Body of pancreas (tissue), 4 donors: ENCODE measurements around the gene FBN2. TPM values are rescaled to one million over a fixed set of nuclear protein-coding genes. Genes with fewer than 3 reads are reported as not detected.

Experiments used
- ATAC-seq: fragments of 150-250 bp; one replicate; pipeline ENCODE4 v1.9.1; 2016
- DNase-seq, 4 donors: peaks; one replicate each; pipeline ENCODE4 v3.0.0-alpha.2; 2019
- H3K27ac ChIP-seq, 4 donors: fragments of 200-600 bp; sonication (generic); 1 replicate in 3 of 4; 2 replicates in 1 of 4; pipeline versions ENCODE4 v1.5.1 to v1.6.1; 2016 to 2019; ENCODE audit warnings: mild to moderate bottlenecking in 1 of 4, mixed read lengths in 1 of 4, moderate library complexity in 1 of 4
- H3K27me3 ChIP-seq, 2 donors: fragments of 200-600 bp; sonication (generic); one replicate each; pipeline ENCODE4 v1.6.0; 2016; ENCODE audit warnings: mild to moderate bottlenecking in 1 of 2
- H3K36me3 ChIP-seq, 2 donors: fragments of 200-600 bp; sonication (generic); replicated peaks in 1 of 2; 2 replicates each; pipeline ENCODE4 v1.5.1; 2016; ENCODE audit warnings: low read depth in 2 of 2; ENCODE audit not compliant: insufficient read depth in 1 of 2
- H3K4me1 ChIP-seq: fragments of 200-600 bp; sonication (generic); one replicate; pipeline ENCODE4 v1.6.0; 2016
- H3K4me3 ChIP-seq, 2 donors: fragments of 200-600 bp; sonication (generic); 1 replicate in 1 of 2; 2 replicates in 1 of 2; pipeline ENCODE4 v1.5.1; 2016 to 2019
- H3K9me3 ChIP-seq, 3 donors: fragments of 200-600 bp; sonication (generic); 1 replicate in 2 of 3; 2 replicates in 1 of 3; pipeline ENCODE4 v1.5.1; 2016
- CTCF ChIP-seq, 7 experiments: fragments of 450-650 bp in 4 of 7; fragments of 200-600 bp in 3 of 7; sonication (generic) in 3 of 7; IDR thresholded peaks; one replicate each; pipeline ENCODE4 v1.5.1; 2016 to 2019; ENCODE audit warnings: antibody characterized with exemption in 7 of 7
- POLR2A ChIP-seq, 3 donors: fragments of 450-650 bp; IDR thresholded peaks; one replicate each; pipeline ENCODE4 v1.6.1; 2016; ENCODE audit warnings: antibody characterized with exemption in 3 of 3, mild to moderate bottlenecking in 2 of 3
- WGBS, 2 donors: methylation state at CpG; one replicate each; pipeline ENCODE4 v1.1.5; 2017; 5-methylcytosine and 5-hydroxymethylcytosine counted together
- intact Hi-C: fragments of 100-400 bp; cut with DNase I; formaldehyde crosslinking; loops from one replicate; pipeline ENCODE4 v1.15.1; 2023
- total RNA-seq, 2 donors: library from RNA; depleted of rRNA; stranded (reverse); fragments of >200 nt; gene quantifications; one replicate each; pipeline ENCODE4 v1.1.0, GENCODE V29; 2016

Gene FBN2
- total RNA-seq, 2 donors from 2014 or later = 0.26 TPM; not detected in 1

- Histone ChIP-seq H3K4me1 (no peaks in the 10 kb centered on the region), H3K4me3 (no peak overlapping the region), H3K27me3 (no peaks in the 10 kb centered on the region), H3K9me3 (no peaks in the 10 kb centered on the region), H3K27ac (no peak overlapping the region), H3K36me3 (no peaks in the 10 kb centered on the region)
- TF ChIP-seq POLR2A (IDR thresholded peaks at IDR 0.05) (no peak), CTCF (IDR thresholded peaks at IDR 0.05) (no peak)
- DNase-seq = no peak
- ATAC-seq = no peak
- WGBS, 2 donors = 30 to 66% methylated on average over 2 of the region's 2 CpGs
- intact Hi-C loops = no loop called here
These were observed 258.7 kb downstream of the FBN2 start for GRCh38 chr5:128279345-128279744.

- Histone ChIP-seq H3K4me3 (no peak overlapping the region), H3K9me3 (no peaks in the 10 kb centered on the region), H3K27ac (no peak overlapping the region), H3K36me3 (no peaks in the 10 kb centered on the region), H3K4me1 (no peaks in the 10 kb centered on the region), H3K27me3 (no peaks in the 10 kb centered on the region)
- intact Hi-C loops = no loop called here
- 46 to 49% methylated on average over 6 of the region's 6 CpGs for WGBS, 2 donors
- DNase-seq = no peak
- no peak for TF ChIP-seq POLR2A (IDR thresholded peaks at IDR 0.05)
- no peak for TF ChIP-seq CTCF (IDR thresholded peaks at IDR 0.05)
- no peak for ATAC-seq
These were observed 261.4 kb downstream of the FBN2 start for GRCh38 chr5:128276537-128277216.

- intact Hi-C loops = no loop called here
- Histone ChIP-seq H3K9me3 (no peaks in the 10 kb centered on the region), H3K4me1 (no peaks in the 10 kb centered on the region), H3K4me3 (no peak overlapping the region), H3K36me3 (no peaks in the 10 kb centered on the region), H3K27me3 (no peaks in the 10 kb centered on the region), H3K27ac (no peak overlapping the region)
- 68 to 70% methylated on average over 2 of the region's 2 CpGs for WGBS, 2 donors
- ATAC-seq = no peak
- DNase-seq = no peak
- TF ChIP-seq CTCF (IDR thresholded peaks at IDR 0.05) (no peak), POLR2A (IDR thresholded peaks at IDR 0.05) (no peak)
These were observed 263.6 kb downstream of the FBN2 start for GRCh38 chr5:128274441-128274840.

- no peak for DNase-seq
- Histone ChIP-seq H3K27me3 (no peaks in the 10 kb centered on the region), H3K4me1 (no peaks in the 10 kb centered on the region), H3K27ac (no peak overlapping the region), H3K36me3 (no peaks in the 10 kb centered on the region), H3K4me3 (no peak overlapping the region), H3K9me3 (no peaks in the 10 kb centered on the region)
- 72 to 73% methylated on average over 5 of the region's 5 CpGs for WGBS, 2 donors
- TF ChIP-seq CTCF (IDR thresholded peaks at IDR 0.05) (no peak), POLR2A (IDR thresholded peaks at IDR 0.05) (no peak)
- no peak for ATAC-seq
- intact Hi-C loops = no loop called here
These were observed 264.3 kb downstream of the FBN2 start for GRCh38 chr5:128273736-128274135.

- H3K27ac ChIP-seq = no peak overlapping the region
- H3K4me3 ChIP-seq = no peak overlapping the region
- H3K9me3 ChIP-seq = no peaks in the 10 kb centered on the region
- H3K27me3 ChIP-seq = no peaks in the 10 kb centered on the region
- DNase-seq = no peak
- ATAC-seq = no peak
- H3K36me3 ChIP-seq = no peaks in the 10 kb centered on the region
- no peaks in the 10 kb centered on the region for H3K4me1 ChIP-seq
- TF ChIP-seq POLR2A (IDR thresholded peaks at IDR 0.05) (no peak), CTCF (IDR thresholded peaks at IDR 0.05) (no peak)
- intact Hi-C loops = no loop called here
- 59 to 69% methylated on average over 6 of the region's 6 CpGs for WGBS, 2 donors
These were observed 266.1 kb downstream of the FBN2 start for GRCh38 chr5:128271859-128272464.
